Measurements from ENCODE around the gene PANX2. TPM values are rescaled to one million over a fixed set of nuclear protein-coding genes. Genes with fewer than 3 reads are reported as not detected.

The PANX2 gene
- total RNA-seq, 1 experiment from 2014 or later = not detected

DNA sequence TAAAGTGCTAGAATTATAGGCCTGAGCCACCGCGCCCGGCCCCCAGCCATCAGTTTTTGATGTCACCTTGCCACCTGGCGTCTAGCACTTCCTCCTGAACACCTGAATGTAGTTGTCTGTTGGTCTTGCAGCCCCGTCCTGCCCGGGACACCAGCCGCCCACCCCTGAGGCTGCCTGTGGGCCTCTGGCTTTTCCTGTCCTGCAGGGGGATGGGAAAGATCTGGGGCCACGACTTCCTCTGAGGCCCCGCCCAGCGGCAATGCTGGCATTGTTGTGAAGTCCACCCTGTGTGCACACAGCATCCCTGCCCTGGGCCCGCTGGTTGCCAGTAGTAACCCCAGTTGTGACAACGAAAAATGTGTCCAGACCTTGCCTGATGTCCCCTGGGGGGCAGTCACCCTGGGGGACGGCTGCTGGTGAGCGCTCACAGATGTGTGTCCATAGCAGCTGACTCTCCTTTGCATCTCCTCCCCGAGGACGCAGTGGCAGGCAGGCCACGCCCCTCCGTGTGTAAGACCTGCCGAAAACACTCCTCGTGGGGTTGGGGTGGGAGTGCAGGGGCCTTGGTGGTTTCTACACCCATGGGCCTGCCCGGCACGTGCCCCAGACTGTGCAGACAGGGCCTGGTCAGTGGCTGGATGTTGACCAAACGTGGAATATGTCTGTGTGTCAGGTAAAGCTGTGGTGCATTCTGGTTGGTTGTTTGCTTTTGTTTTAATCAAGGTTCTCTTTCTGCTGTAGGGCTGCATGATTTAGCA, 37.0 kb downstream of the PANX2 start:
- H3K9me3 ChIP-seq (ENCODE audit: low read length) = no peaks in the 10 kb centered on the region
- no peak overlapping the region; the same call in 1 of the 2 replicates for H3K4me3 ChIP-seq (ENCODE audit: low read length)
- DNase-seq = peak; percentile 92
- peak overlapping the region; percentile 87 for H3K27ac ChIP-seq (ENCODE audit: low read length)
- H3K27me3 ChIP-seq (ENCODE audit: low read length) = no peaks in the 10 kb centered on the region
- H3K9me2 ChIP-seq (replicated peaks; ENCODE audit: insufficient read depth, low read length) = no peaks in the 10 kb centered on the region
- H2AFZ ChIP-seq (ENCODE audit: low read length) = no peak overlapping the region
- peak overlapping the region; percentile 30 for H3K4me2 ChIP-seq (ENCODE audit: low read depth, low read length, poor library complexity, severe bottlenecking)
- H3K9ac ChIP-seq (ENCODE audit: low read length) = peak overlapping the region; percentile 42
- H3K79me2 ChIP-seq (ENCODE audit: low read length) = peaks cover 38% of the 10 kb centered on the region
- peaks cover 70% of the 10 kb centered on the region for H3K4me1 ChIP-seq (ENCODE audit: low read length)
- H3K36me3 ChIP-seq (ENCODE audit: insufficient read depth, low read length) = peaks cover 24% of the 10 kb centered on the region; the same call in 1 of the 2 replicates
- H4K20me1 ChIP-seq (ENCODE audit: insufficient read depth, low read depth, low read length) = peaks cover 11% of the 10 kb centered on the region; the same call in 1 of the 2 replicates

DNA sequence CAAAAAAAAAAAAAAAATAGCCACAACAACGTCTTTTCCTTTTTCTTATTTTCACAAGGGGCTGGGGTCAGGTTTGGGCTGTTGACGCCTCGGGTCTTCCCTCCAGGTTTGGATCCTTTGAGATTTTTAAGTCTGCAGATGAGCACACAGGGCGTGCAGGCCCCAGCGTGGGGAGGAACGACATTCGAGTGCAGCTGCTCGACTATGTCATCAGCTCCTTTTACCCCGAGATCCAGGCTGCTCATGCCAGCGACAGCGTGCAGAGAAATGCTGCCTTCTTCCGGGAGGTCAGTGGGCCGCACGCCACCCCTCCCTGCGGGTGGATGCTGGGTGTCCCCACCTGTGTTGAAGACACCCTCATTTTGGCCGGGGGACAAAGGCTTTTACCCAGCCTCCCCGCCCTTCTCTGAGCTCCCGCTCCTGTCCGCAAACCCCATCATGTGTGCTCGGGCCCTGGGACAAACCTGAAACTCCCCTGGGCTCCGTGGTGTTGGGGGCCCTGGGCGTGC, 38.0 kb downstream of the PANX2 start:
- Histone ChIP-seq H3K9ac (ENCODE audit: low read length) (no peak overlapping the region), H2AFZ (ENCODE audit: low read length) (no peak overlapping the region), H3K36me3 (ENCODE audit: insufficient read depth, low read length) (peaks cover 27% of the 10 kb centered on the region; the same call in 1 of the 2 replicates), H3K27me3 (ENCODE audit: low read length) (no peaks in the 10 kb centered on the region), H3K4me3 (ENCODE audit: low read length) (no peak overlapping the region), H4K20me1 (ENCODE audit: insufficient read depth, low read depth, low read length) (peaks cover 11% of the 10 kb centered on the region; the same call in 1 of the 2 replicates), H3K9me2 (replicated peaks; ENCODE audit: insufficient read depth, low read length) (no peaks in the 10 kb centered on the region), H3K9me3 (ENCODE audit: low read length) (no peaks in the 10 kb centered on the region), H3K27ac (ENCODE audit: low read length) (peak overlapping the region; percentile 87), H3K4me1 (ENCODE audit: low read length) (peaks cover 61% of the 10 kb centered on the region), H3K4me2 (ENCODE audit: low read depth, low read length, poor library complexity, severe bottlenecking) (no peak overlapping the region), H3K79me2 (ENCODE audit: low read length) (peaks cover 36% of the 10 kb centered on the region)
- no peak for DNase-seq

DNA sequence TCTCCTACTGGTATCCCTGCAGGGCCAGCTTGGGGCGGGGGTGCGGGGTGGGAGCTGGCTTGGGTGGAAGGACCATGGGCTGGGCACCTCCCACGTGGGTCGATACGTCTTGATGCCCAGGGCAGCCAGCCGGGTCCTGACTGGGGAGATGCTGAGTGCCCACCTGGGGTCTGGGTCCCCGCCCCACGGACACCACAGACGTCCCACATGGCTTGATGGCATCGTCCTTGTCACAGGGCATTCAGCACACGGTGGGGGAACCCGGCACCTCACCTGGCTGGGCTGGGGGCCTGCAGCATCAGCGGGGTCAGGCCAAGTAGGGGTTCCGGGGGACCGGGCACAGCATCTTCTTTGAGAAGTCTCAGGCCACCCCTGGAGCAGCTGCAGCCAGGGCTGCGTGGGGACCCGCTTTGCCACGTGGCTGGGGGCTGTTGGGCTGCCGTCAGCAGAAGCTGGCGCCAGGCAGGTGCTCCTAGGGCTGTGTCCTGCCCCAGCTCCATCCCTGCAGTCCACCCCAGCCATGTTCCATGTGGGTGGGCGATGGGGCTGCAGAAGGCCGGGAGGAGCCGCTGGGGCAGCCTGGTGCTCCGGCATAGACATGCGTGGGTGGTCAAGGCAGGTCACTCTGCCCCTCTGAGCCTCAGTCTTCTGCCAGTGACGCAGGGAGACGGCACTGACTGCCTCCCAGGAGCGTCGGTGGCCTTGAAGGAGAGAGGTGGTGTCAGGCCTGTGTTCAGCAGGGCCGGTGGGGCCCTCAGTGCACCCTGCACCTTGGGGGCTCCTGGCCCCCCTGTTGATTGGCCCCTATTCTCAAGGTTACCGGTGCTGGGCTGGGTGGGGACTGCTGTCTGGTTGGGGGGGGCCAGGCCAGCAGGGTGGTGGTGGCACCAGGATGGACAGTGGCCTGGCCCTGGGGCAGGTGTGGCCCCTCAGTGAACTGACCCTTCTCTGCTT, 38.7 kb downstream of the PANX2 start:
- H3K4me2 ChIP-seq (ENCODE audit: low read depth, low read length, poor library complexity, severe bottlenecking) = no peak overlapping the region
- H3K36me3 ChIP-seq (ENCODE audit: insufficient read depth, low read length) = peaks cover 30% of the 10 kb centered on the region; the same call in 1 of the 2 replicates
- H3K27me3 ChIP-seq (ENCODE audit: low read length) = no peaks in the 10 kb centered on the region
- peak overlapping the region; percentile 45 for H3K9ac ChIP-seq (ENCODE audit: low read length)
- no peak overlapping the region for H3K4me3 ChIP-seq (ENCODE audit: low read length)
- peak overlapping the region; percentile 87 for H3K27ac ChIP-seq (ENCODE audit: low read length)
- H3K4me1 ChIP-seq (ENCODE audit: low read length) = peaks cover 55% of the 10 kb centered on the region
- H3K9me3 ChIP-seq (ENCODE audit: low read length) = no peaks in the 10 kb centered on the region
- H3K79me2 ChIP-seq (ENCODE audit: low read length) = peaks cover 36% of the 10 kb centered on the region
- H3K9me2 ChIP-seq (replicated peaks; ENCODE audit: insufficient read depth, low read length) = no peaks in the 10 kb centered on the region
- no peak overlapping the region for H2AFZ ChIP-seq (ENCODE audit: low read length)
- H4K20me1 ChIP-seq (ENCODE audit: insufficient read depth, low read depth, low read length) = peaks cover 11% of the 10 kb centered on the region; the same call in 1 of the 2 replicates
- no peak for DNase-seq

DNA sequence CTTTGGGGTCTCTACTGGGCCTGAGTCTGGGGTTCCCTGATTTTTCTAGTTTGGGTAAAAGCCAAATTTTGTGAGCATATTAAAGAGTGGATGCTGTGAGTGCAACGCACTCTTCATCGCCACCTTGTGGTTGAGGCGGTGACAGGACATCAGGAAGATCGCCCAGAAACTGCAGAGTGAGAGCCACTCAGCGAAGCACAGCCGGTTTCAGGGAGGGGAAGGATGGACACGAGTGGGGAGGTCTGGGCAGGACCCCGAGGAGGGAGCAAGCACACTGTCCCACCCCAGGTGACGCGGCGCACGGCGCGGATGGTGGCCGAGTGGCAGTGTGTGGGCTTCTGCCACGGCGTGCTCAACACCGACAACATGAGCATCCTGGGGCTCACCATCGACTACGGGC, 39.4 kb downstream of the PANX2 start:
- Histone ChIP-seq H3K27me3 (ENCODE audit: low read length) (no peaks in the 10 kb centered on the region), H3K4me1 (ENCODE audit: low read length) (peaks cover 51% of the 10 kb centered on the region), H3K4me3 (ENCODE audit: low read length) (no peak overlapping the region), H3K4me2 (ENCODE audit: low read depth, low read length, poor library complexity, severe bottlenecking) (no peak overlapping the region), H3K9me2 (replicated peaks; ENCODE audit: insufficient read depth, low read length) (no peaks in the 10 kb centered on the region), H2AFZ (ENCODE audit: low read length) (no peak overlapping the region), H3K79me2 (ENCODE audit: low read length) (peaks cover 39% of the 10 kb centered on the region), H3K27ac (ENCODE audit: low read length) (peak overlapping the region; percentile 87), H3K9me3 (ENCODE audit: low read length) (no peaks in the 10 kb centered on the region), H4K20me1 (ENCODE audit: insufficient read depth, low read depth, low read length) (peaks cover 14% of the 10 kb centered on the region; the same call in 1 of the 2 replicates), H3K9ac (ENCODE audit: low read length) (peak overlapping the region; percentile 45), H3K36me3 (ENCODE audit: insufficient read depth, low read length) (peaks cover 32% of the 10 kb centered on the region; the same call in 1 of the 2 replicates)
- peak; percentile 89 for DNase-seq

DNA sequence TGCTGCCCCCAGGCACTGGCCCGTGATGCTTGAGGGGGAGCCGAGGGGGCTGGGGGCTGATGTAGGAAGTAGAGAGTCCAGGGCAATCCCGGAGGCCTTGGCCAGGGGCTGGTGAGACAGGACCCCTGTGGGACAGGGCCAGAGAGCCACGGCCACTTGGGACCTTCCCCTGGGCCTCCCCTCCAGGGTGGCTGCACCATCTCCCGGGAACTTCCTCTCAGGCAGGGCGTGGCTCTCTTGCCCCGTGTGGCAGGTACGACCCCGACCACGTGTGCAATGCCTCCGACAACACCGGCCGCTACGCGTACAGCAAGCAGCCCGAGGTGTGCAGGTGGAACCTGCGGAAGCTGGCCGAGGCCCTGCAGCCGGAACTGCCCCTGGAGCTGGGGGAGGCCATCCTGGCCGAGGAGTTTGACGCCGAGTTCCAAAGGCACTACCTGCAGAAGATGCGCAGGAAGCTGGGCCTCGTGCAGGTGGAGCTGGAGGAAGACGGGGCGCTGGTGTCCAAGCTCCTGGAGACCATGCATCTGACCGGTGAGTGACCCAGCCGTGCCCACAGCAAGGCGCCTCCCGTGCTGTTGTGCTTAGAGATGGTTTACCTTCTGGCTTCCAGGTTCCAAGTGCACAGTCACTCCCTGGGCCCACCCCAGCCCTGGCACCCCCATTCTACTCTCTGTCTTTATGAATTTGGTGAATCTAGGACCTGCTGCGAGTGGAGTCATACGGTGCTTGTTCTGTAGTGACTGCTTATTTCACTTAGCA, 40.0 kb downstream of the PANX2 start:
- Histone ChIP-seq H2AFZ (ENCODE audit: low read length) (no peak overlapping the region), H3K79me2 (ENCODE audit: low read length) (peaks cover 43% of the 10 kb centered on the region), H3K4me1 (ENCODE audit: low read length) (peaks cover 45% of the 10 kb centered on the region), H3K4me2 (ENCODE audit: low read depth, low read length, poor library complexity, severe bottlenecking) (no peak overlapping the region), H4K20me1 (ENCODE audit: insufficient read depth, low read depth, low read length) (peaks cover 17% of the 10 kb centered on the region; the same call in 1 of the 2 replicates), H3K4me3 (ENCODE audit: low read length) (no peak overlapping the region), H3K36me3 (ENCODE audit: insufficient read depth, low read length) (peaks cover 34% of the 10 kb centered on the region; the same call in 1 of the 2 replicates), H3K9ac (ENCODE audit: low read length) (no peak overlapping the region), H3K27me3 (ENCODE audit: low read length) (no peaks in the 10 kb centered on the region), H3K9me2 (replicated peaks; ENCODE audit: insufficient read depth, low read length) (no peaks in the 10 kb centered on the region), H3K9me3 (ENCODE audit: low read length) (no peaks in the 10 kb centered on the region), H3K27ac (ENCODE audit: low read length) (peak overlapping the region; percentile 87; the same call in 1 of the 2 replicates)
- DNase-seq = no peak

DNA sequence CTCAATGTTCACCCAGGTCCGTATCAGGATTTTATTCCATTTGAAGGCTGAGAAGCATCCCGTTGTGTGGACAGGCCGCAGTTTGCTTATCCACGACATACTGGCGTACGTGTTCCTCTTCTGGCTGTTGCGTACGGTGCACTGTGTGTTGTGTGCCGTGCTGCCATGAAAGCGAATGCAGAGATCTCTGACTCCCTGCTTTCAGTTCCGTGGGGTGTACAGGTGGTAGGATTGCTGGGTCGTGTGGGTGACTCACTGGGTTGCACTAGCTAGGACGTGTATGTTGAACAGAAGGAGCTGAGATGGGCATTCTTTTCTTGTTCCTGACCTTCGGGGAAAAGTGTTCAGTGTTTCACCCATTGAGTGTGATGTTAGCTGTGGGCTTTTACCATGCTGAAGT, 40.6 kb downstream of the PANX2 start:
- Histone ChIP-seq H3K4me1 (ENCODE audit: low read length) (peaks cover 39% of the 10 kb centered on the region), H4K20me1 (ENCODE audit: insufficient read depth, low read depth, low read length) (peaks cover 17% of the 10 kb centered on the region; the same call in 1 of the 2 replicates), H3K4me3 (ENCODE audit: low read length) (no peak overlapping the region), H3K9me2 (replicated peaks; ENCODE audit: insufficient read depth, low read length) (no peaks in the 10 kb centered on the region), H3K79me2 (ENCODE audit: low read length) (peaks cover 43% of the 10 kb centered on the region), H3K4me2 (ENCODE audit: low read depth, low read length, poor library complexity, severe bottlenecking) (no peak overlapping the region), H2AFZ (ENCODE audit: low read length) (no peak overlapping the region), H3K9ac (ENCODE audit: low read length) (no peak overlapping the region), H3K27me3 (ENCODE audit: low read length) (no peaks in the 10 kb centered on the region), H3K27ac (ENCODE audit: low read length) (no peak overlapping the region), H3K9me3 (ENCODE audit: low read length) (no peaks in the 10 kb centered on the region), H3K36me3 (ENCODE audit: insufficient read depth, low read length) (peaks cover 36% of the 10 kb centered on the region; the same call in 1 of the 2 replicates)
- DNase-seq = no peak

DNA sequence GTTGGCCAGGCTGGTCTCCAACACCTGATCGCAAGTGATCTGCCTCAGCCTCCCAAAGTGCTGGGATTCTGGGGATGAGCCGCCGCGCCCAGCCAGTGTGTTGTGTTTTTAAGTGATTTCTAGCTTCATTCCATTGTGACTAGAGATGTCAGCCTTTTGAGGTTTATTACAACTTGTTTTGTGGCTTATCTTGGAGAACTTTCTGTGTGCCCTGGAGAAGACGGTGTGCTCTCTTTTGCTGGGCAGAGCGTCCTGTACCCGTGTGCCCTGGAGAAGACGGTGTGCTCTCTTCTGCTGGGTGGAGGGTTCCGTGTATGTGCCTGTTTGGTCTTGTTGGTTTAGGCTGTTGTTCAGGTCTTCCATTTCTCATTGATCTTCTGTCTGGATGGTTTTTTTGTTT, 42.7 kb downstream of the PANX2 start:
- Histone ChIP-seq H4K20me1 (ENCODE audit: insufficient read depth, low read depth, low read length) (peaks cover 17% of the 10 kb centered on the region; the same call in 1 of the 2 replicates), H3K27ac (ENCODE audit: low read length) (no peak overlapping the region), H3K9me2 (replicated peaks; ENCODE audit: insufficient read depth, low read length) (no peaks in the 10 kb centered on the region), H3K79me2 (ENCODE audit: low read length) (peaks cover 43% of the 10 kb centered on the region), H3K9ac (ENCODE audit: low read length) (no peak overlapping the region), H3K27me3 (ENCODE audit: low read length) (no peaks in the 10 kb centered on the region), H3K4me1 (ENCODE audit: low read length) (peaks cover 24% of the 10 kb centered on the region), H3K4me3 (ENCODE audit: low read length) (no peak overlapping the region), H3K9me3 (ENCODE audit: low read length) (no peaks in the 10 kb centered on the region), H2AFZ (ENCODE audit: low read length) (no peak overlapping the region), H3K36me3 (ENCODE audit: insufficient read depth, low read length) (peaks cover 32% of the 10 kb centered on the region; the same call in 1 of the 2 replicates), H3K4me2 (ENCODE audit: low read depth, low read length, poor library complexity, severe bottlenecking) (no peak overlapping the region)
- DNase-seq = no peak

Data from Karpas-422 (cell line).